Spinal cord (tissue), 10 donors: Measurements from ENCODE around the gene INSR. TPM values are rescaled to one million over a fixed set of nuclear protein-coding genes. Genes with fewer than 3 reads are reported as not detected.
"Not testable (repeated sequence)": the region's sequence is repeated elsewhere in the genome, so short reads cannot be mapped to it uniquely, and the experiment has no call there.

Experiments used
- DNase-seq, 6 donors: peaks; one replicate each; pipeline versions ENCODE4 v3.0.0 to v3.0.0-alpha.2; 2013 to 2015; ENCODE audit warnings: low spot score in 6 of 6, low read depth in 4 of 6
- H3K27ac ChIP-seq: one replicate; pipeline ENCODE4 v1.5.1; 2013; ENCODE audit warnings: low read depth, low read length, control low read depth
- H3K27me3 ChIP-seq: one replicate; pipeline ENCODE4 v1.6.1; 2013; ENCODE audit warnings: low read length; ENCODE audit not compliant: control insufficient read depth, insufficient read depth
- H3K36me3 ChIP-seq: one replicate; pipeline ENCODE4 v1.6.1; 2013; ENCODE audit warnings: low read length; ENCODE audit not compliant: control insufficient read depth, insufficient read depth
- H3K4me1 ChIP-seq: one replicate; pipeline ENCODE4 v1.6.1; 2013; ENCODE audit warnings: low read length; ENCODE audit not compliant: control insufficient read depth, insufficient read depth
- H3K4me3 ChIP-seq: one replicate; pipeline ENCODE4 v1.5.1; 2013; ENCODE audit warnings: low read depth, low read length, control low read depth
- H3K9me3 ChIP-seq: one replicate; pipeline ENCODE4 v1.6.1; 2013; ENCODE audit warnings: low read length; ENCODE audit not compliant: control insufficient read depth, insufficient read depth
- WGBS: methylation state at CpG from one replicate; pipeline ENCODE4 v1.1.5; 2013; ENCODE audit warnings: missing lambda C conversion rate; ENCODE audit not compliant: insufficient coverage; 5-methylcytosine and 5-hydroxymethylcytosine counted together
- polyA plus RNA-seq, 2 donors: library from polyadenylated mRNA; unstranded; fragments of 120-200 nt; gene quantifications; one replicate each; pipeline ENCODE4 v1.2.1, GENCODE V29; 2013; ENCODE audit not compliant: insufficient read length in 2 of 2
- total RNA-seq, 2 donors: library from RNA; depleted of rRNA in 1 of 2; stranded (reverse); fragments of 120-200 nt in 1 of 2; fragments of >200 nt in 1 of 2; gene quantifications; one replicate each; pipeline versions ENCODE4 v1.2.3 to v1.2.4, GENCODE V29; 2013 to 2014
- donor health status: healthy.

The INSR gene
- total and polyA plus RNA-seq, 4 donors, result 15.3 to 47.7 (median 33.2) TPM

GRCh38 chr19:7227735-7228134 lies 66.5 kb downstream of the INSR start:
- no peak overlapping the region for H3K4me3 ChIP-seq
- no peaks in the 10 kb centered on the region for H3K36me3 ChIP-seq
- no peak for DNase-seq
- WGBS, result no CpG with 5 or more reads among the region's 6 CpGs
- H3K27me3 ChIP-seq, result no peaks in the 10 kb centered on the region
- peak overlapping the region; percentile 11 for H3K27ac ChIP-seq
- no peaks in the 10 kb centered on the region for H3K9me3 ChIP-seq
- H3K4me1 ChIP-seq, result peaks cover 15% of the 10 kb centered on the region

DNA sequence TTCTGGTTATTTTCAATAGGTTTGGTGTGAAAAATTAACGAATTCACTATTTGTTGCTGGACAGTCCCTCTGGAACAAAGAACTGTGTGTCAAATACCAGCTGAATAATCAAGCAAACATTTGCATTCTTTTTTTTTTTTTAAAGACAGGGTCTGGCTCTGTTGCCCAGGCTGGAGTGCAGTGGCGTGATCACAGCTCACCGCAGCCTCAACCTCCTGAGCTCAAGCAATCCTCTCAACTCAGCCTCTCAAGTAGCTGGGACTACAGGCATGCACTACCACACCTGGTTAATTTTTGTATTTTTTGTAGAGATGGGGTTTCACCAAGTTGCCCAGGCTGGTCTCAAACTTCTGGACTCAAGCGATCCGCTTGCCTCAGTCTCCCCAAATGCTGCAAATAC lies 67.1 kb downstream of the INSR start:
- not testable (repeated sequence) for H3K36me3 ChIP-seq, H3K27me3 ChIP-seq, H3K27ac ChIP-seq, DNase-seq, H3K4me3 ChIP-seq, H3K9me3 ChIP-seq
- WGBS, result 77% methylated on average over 3 of the region's 5 CpGs
- peaks cover 15% of the 10 kb centered on the region for H3K4me1 ChIP-seq

DNA sequence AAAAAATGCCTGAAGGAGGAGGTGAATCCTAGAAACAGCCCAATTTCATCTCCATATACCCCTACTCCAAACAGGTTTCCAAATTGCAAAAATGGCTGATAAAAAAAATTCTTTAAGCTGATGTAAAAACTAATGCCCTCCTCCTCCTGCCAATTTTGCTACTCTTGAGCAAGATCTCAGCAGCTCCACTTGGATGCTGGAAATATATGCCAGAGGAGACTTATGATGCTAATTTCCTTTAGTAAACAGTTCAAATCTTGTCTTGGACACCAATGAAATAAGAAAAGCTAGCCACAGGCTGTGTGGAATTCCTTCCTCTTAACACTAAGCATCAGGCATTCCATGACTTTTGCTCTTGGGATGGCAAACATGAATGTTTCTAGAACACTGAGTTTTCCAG lies 67.5 kb downstream of the INSR start:
- Histone ChIP-seq H3K27me3 (no peaks in the 10 kb centered on the region), H3K9me3 (no peaks in the 10 kb centered on the region), H3K36me3 (no peaks in the 10 kb centered on the region), H3K27ac (no peak overlapping the region), H3K4me3 (no peak overlapping the region), H3K4me1 (peaks cover 15% of the 10 kb centered on the region)
- DNase-seq, result no peak

DNA sequence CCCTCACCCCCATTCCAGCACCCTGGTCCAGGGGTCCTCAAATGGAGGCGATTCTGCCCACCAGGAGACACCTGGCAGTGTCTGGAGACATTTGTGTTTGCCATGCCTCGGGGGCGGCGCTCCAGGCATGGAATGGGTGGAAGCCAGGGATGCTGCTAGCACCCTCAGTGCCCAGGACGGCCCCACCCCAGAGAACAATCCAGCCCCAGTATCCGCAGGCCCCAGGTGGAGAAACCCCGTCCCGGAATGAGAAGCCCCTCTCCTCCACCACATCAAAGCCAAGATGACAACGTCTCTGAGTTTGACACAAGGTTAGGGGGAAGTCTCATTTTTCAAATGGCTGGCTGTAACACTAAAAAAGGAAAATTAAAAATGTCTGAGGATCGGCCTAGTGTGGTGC lies 68.5 kb downstream of the INSR start:
- Histone ChIP-seq H3K27me3 (no peaks in the 10 kb centered on the region), H3K36me3 (no peaks in the 10 kb centered on the region), H3K9me3 (no peaks in the 10 kb centered on the region), H3K27ac (no peak overlapping the region), H3K4me1 (peaks cover 11% of the 10 kb centered on the region), H3K4me3 (no peak overlapping the region)
- 84% methylated on average over 5 of the region's 10 CpGs for WGBS
- no peak for DNase-seq

GRCh38 chr19:7224995-7225394 lies 69.2 kb downstream of the INSR start:
- peaks cover 10% of the 10 kb centered on the region for H3K4me1 ChIP-seq
- H3K27ac ChIP-seq, result no peak overlapping the region
- WGBS, result 86% methylated on average over 2 of the region's 7 CpGs
- DNase-seq, result no peak
- H3K9me3 ChIP-seq, result no peaks in the 10 kb centered on the region
- no peak overlapping the region for H3K4me3 ChIP-seq
- no peaks in the 10 kb centered on the region for H3K36me3 ChIP-seq
- H3K27me3 ChIP-seq, result no peaks in the 10 kb centered on the region

DNA sequence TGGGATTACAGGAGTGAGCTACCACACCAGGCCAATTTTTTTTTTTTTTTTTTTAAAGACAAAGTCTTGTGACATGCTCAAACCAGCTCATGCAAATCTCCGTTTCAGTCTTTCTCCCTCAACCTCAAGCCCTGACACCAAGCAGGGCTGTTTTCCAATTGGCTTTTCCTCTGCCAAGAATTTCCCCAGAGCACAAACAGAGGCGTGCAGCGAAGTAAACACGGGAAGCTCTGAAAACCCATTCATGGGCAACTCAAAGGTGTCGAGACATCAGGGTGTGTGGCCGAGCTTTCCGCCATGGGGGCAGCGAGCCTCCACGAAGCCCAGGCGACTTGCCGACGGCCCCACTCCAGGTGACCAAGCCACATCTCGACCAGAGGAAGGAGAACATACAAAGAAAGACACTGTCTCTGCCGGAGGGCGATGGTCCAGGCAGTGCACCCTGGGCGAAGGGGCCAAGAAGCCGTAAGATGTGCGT lies 70.0 kb downstream of the INSR start:
- peak in 5 of 6 donors; percentile 30 to 85 (median 38) for DNase-seq
- Histone ChIP-seq H3K4me3 (no peak overlapping the region), H3K27me3 (no peaks in the 10 kb centered on the region), H3K4me1 (peaks cover 10% of the 10 kb centered on the region), H3K27ac (peak overlapping the region; percentile 22), H3K36me3 (no peaks in the 10 kb centered on the region), H3K9me3 (peaks cover 1% of the 10 kb centered on the region)
- 31% methylated on average over 18 of the region's 18 CpGs for WGBS

DNA sequence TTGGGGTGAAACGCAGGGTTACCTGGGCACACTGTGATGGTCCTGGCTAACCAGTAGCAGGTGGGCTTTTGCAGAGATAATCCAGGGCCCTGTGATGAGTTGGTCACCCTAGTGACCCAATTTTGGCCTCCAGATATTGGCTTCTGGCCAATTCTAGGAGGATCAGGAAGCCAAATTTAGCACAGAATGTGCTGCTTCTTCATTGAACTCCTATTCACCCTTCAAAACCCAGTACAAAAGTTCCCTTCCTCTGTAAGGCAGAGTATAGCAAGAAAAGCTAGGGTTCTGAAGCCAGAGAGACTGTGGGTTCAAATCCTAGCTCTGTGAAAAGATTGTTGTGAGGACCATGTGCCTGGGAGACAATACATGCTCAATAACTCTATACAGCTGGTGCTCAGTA lies 70.8 kb downstream of the INSR start:
- peaks cover 1% of the 10 kb centered on the region for H3K9me3 ChIP-seq
- no peaks in the 10 kb centered on the region for H3K27me3 ChIP-seq
- DNase-seq, result no peak
- H3K4me1 ChIP-seq, result peaks cover 10% of the 10 kb centered on the region
- no peak overlapping the region for H3K27ac ChIP-seq
- 100% methylated on average over 1 of the region's 1 CpG for WGBS
- H3K36me3 ChIP-seq, result no peaks in the 10 kb centered on the region
- H3K4me3 ChIP-seq, result no peak overlapping the region

- DNase-seq, result no peak
- no peaks in the 10 kb centered on the region for H3K27me3 ChIP-seq
- H3K36me3 ChIP-seq, result peaks cover 2% of the 10 kb centered on the region
- WGBS, result no CpG with 5 or more reads among the region's 2 CpGs
- H3K9me3 ChIP-seq, result peaks cover 1% of the 10 kb centered on the region
- no peak overlapping the region for H3K4me3 ChIP-seq
- H3K27ac ChIP-seq, result no peak overlapping the region
- H3K4me1 ChIP-seq, result peaks cover 4% of the 10 kb centered on the region
Observed at GRCh38 chr19:7219056-7219455, 75.2 kb downstream of the INSR start.

DNA sequence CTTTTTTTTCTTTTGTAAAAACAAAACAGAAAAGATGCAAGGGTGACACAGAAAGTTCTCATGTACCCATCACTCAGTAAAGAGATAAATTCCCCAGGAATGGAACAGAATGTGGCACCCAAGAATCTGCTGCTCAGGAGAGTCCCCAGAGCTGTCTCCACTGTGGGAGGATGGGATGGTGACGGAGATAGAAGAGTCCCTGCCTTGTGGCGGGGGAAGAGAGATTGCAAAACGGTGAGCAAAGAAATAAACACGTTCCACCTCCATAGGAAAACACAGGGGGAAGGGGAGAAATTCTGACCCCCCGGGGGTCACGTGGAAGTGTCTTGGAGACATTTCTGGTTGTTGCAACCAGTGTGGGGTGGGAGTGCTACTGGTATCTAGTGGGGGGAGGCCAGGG lies 76.4 kb downstream of the INSR start:
- Histone ChIP-seq H3K4me3 (no peak overlapping the region), H3K36me3 (peaks cover 2% of the 10 kb centered on the region), H3K4me1 (no peaks in the 10 kb centered on the region), H3K27ac (no peak overlapping the region), H3K27me3 (no peaks in the 10 kb centered on the region), H3K9me3 (peaks cover 1% of the 10 kb centered on the region)
- no peak for DNase-seq
- WGBS, result 94% methylated on average over 2 of the region's 6 CpGs

GRCh38 chr19:7216373-7216902 lies 77.8 kb downstream of the INSR start:
- no peak overlapping the region for H3K4me3 ChIP-seq
- H3K4me1 ChIP-seq, result peaks cover 7% of the 10 kb centered on the region
- H3K27me3 ChIP-seq, result no peaks in the 10 kb centered on the region
- no peak overlapping the region for H3K27ac ChIP-seq
- DNase-seq, result no peak
- H3K36me3 ChIP-seq, result peaks cover 2% of the 10 kb centered on the region
- H3K9me3 ChIP-seq, result peaks cover 1% of the 10 kb centered on the region
- 92% methylated on average over 11 of the region's 15 CpGs for WGBS
